H1 (cell line): ENCODE data around the gene CTNNA3. TPM values are rescaled to one million over a fixed set of nuclear protein-coding genes. Genes with fewer than 3 reads are reported as not detected.

Experiments used
- CTCF ChIA-PET: fragments of 300-600 bp; sonication (Branson Sonifier 250); formaldehyde crosslinking; loops from one replicate; lab custom pipeline; 2021; ENCODE audit not compliant: partially characterized antibody; lab: Charles Lee
- POLR2A ChIA-PET: fragments of 300-600 bp; sonication (Branson Sonifier 250); formaldehyde crosslinking; loops from one replicate; lab custom pipeline; 2021; ENCODE audit warnings: inconsistent platforms; ENCODE audit not compliant: partially characterized antibody; lab: Charles Lee
- DNase-seq, 2 experiments: peaks; one replicate each; pipeline versions ENCODE4 v3.0.0 to v3.0.0-alpha.2; 2010 to 2022; ENCODE audit warnings: low spot score in 2 of 2, low read depth in 1 of 2, mixed read lengths in 1 of 2
- FAIRE-seq: peaks from 2 replicates; lab custom pipeline; 2011; peaks lifted over from hg19 to GRCh38; lab: Jason Lieb, UNC
- H2AFZ ChIP-seq: 2 replicates; pipeline ENCODE4 v1.8.1; 2012; ENCODE audit warnings: low read length, inconsistent platforms
- H2AK5ac ChIP-seq: 2 replicates; pipeline ENCODE4 v1.6.1; 2013; ENCODE audit warnings: low read depth, low read length
- H2BK120ac ChIP-seq: replicated peaks from 2 replicates; pipeline ENCODE3; 2013; ENCODE audit warnings: low read depth, low read length, inconsistent platforms
- H2BK12ac ChIP-seq: 2 replicates; pipeline ENCODE4 v1.6.1; 2013; ENCODE audit warnings: low read depth, low read length
- H2BK15ac ChIP-seq: 2 replicates; pipeline ENCODE4 v1.6.1; 2013; ENCODE audit warnings: low read length
- H2BK20ac ChIP-seq: 2 replicates; pipeline ENCODE4 v1.6.1; 2013; ENCODE audit warnings: low read length
- H2BK5ac ChIP-seq: 2 replicates; pipeline ENCODE4 v1.6.1; 2013; ENCODE audit warnings: low read depth, low read length
- H3K14ac ChIP-seq: 2 replicates; pipeline ENCODE4 v1.6.1; 2013; ENCODE audit warnings: inconsistent platforms; ENCODE audit not compliant: insufficient read length
- H3K18ac ChIP-seq: 2 replicates; pipeline ENCODE4 v1.6.1; 2013; ENCODE audit warnings: low read length; ENCODE audit errors: extremely low read depth
- H3K23ac ChIP-seq: 2 replicates; pipeline ENCODE4 v1.6.1; 2013; ENCODE audit warnings: inconsistent platforms; ENCODE audit not compliant: insufficient read length
- H3K23me2 ChIP-seq: 2 replicates; pipeline ENCODE4 v1.6.1; 2013; ENCODE audit warnings: low read depth, low read length
- H3K27ac ChIP-seq: 2 replicates; pipeline ENCODE4 v1.6.1; 2011; ENCODE audit warnings: low read depth, low read length, inconsistent platforms
- H3K27me3 ChIP-seq, 4 experiments: replicated peaks in 1 of 4; 1 replicate in 1 of 4; 2 replicates in 3 of 4; pipeline versions ENCODE4 v1.6.1 to v1.8.1; 2011 to 2013; ENCODE audit warnings: low read length in 3 of 4, mild to moderate bottlenecking in 3 of 4, inconsistent platforms in 2 of 4, mixed read lengths in 2 of 4, moderate library complexity in 1 of 4; ENCODE audit not compliant: control insufficient read depth in 3 of 4, insufficient read depth in 3 of 4; ENCODE audit errors: extremely low read depth in 1 of 4
- H3K36me3 ChIP-seq, 4 experiments: 2 replicates each; pipeline versions ENCODE4 v1.6.1 to v1.8.1; 2011 to 2013; ENCODE audit warnings: mild to moderate bottlenecking in 4 of 4, low read length in 3 of 4, moderate library complexity in 2 of 4, control low read depth in 1 of 4, inconsistent platforms in 1 of 4; ENCODE audit not compliant: insufficient read depth in 4 of 4, control insufficient read depth in 2 of 4
- H3K4ac ChIP-seq: replicated peaks from 2 replicates; pipeline ENCODE3; 2013; ENCODE audit warnings: low read length, low read depth, mixed read lengths, inconsistent platforms; ENCODE audit not compliant: insufficient read length
- H3K4me1 ChIP-seq, 4 experiments: replicated peaks in 1 of 4; 1 replicate in 1 of 4; 2 replicates in 3 of 4; pipeline versions ENCODE4 v1.6.1 to v1.8.1; 2011 to 2013; ENCODE audit warnings: low read length in 3 of 4, inconsistent platforms in 2 of 4, mixed read lengths in 1 of 4; ENCODE audit not compliant: insufficient read depth in 4 of 4, control insufficient read depth in 3 of 4
- H3K4me2 ChIP-seq, 2 experiments: 2 replicates each; pipeline versions ENCODE4 v1.6.1 to v1.8.1; 2011 to 2013; ENCODE audit warnings: low read depth in 2 of 2, low read length in 2 of 2, control low read depth in 1 of 2, inconsistent platforms in 1 of 2, mild to moderate bottlenecking in 1 of 2; ENCODE audit not compliant: insufficient read depth in 1 of 2
- H3K4me3 ChIP-seq, 4 experiments: fragments of 200-600, 300-600 bp in 1 of 4; sonication (generic), shearing (Covaris generic), sonication (Bioruptor Twin) in 1 of 4; 2 replicates each; pipeline versions ENCODE4 v1.5.1 to v1.8.1; 2011 to 2016; ENCODE audit warnings: low read length in 4 of 4, low read depth in 3 of 4, control low read depth in 2 of 4, inconsistent platforms in 2 of 4, mild to moderate bottlenecking in 2 of 4, mixed read lengths in 1 of 4, moderate library complexity in 1 of 4; ENCODE audit not compliant: insufficient read depth in 2 of 4; ENCODE audit errors: extremely low read depth in 1 of 4
- H3K56ac ChIP-seq: replicated peaks from 2 replicates; pipeline ENCODE3; 2013; ENCODE audit warnings: low read depth, mild to moderate bottlenecking, mixed read lengths, low read length, inconsistent platforms; ENCODE audit not compliant: insufficient read length
- H3K79me1 ChIP-seq: 2 replicates; pipeline ENCODE4 v1.6.1; 2013; ENCODE audit warnings: low read depth, low read length, control low read depth
- H3K79me2 ChIP-seq, 2 experiments: 2 replicates each; pipeline versions ENCODE4 v1.6.1 to v1.8.1; 2012 to 2013; ENCODE audit warnings: low read length in 2 of 2, mild to moderate bottlenecking in 2 of 2, inconsistent platforms in 1 of 2; ENCODE audit not compliant: insufficient read depth in 2 of 2, control insufficient read depth in 1 of 2
- H3K9ac ChIP-seq, 4 experiments: replicated peaks in 1 of 4; 1 replicate in 1 of 4; 2 replicates in 3 of 4; pipeline versions ENCODE4 v1.6.1 to v1.8.1; 2011 to 2013; ENCODE audit warnings: low read depth in 3 of 4, low read length in 3 of 4, control low read depth in 2 of 4, mild to moderate bottlenecking in 2 of 4, moderate library complexity in 2 of 4, inconsistent platforms in 1 of 4; ENCODE audit errors: extremely low read depth in 1 of 4
- H3K9me3 ChIP-seq, 2 experiments: 2 replicates each; pipeline versions ENCODE4 v1.6.1 to v1.8.1; 2012 to 2013; ENCODE audit warnings: mild to moderate bottlenecking in 2 of 2, moderate library complexity in 2 of 2, control low read depth in 1 of 2, inconsistent platforms in 1 of 2, low read depth in 1 of 2, low read length in 1 of 2, mixed read lengths in 1 of 2; ENCODE audit not compliant: insufficient read depth in 2 of 2
- H4K20me1 ChIP-seq, 2 experiments: replicated peaks in 1 of 2; 2 replicates each; pipeline versions ENCODE3 to v1.8.1; 2011 to 2013; ENCODE audit warnings: inconsistent platforms in 2 of 2, low read length in 2 of 2, mild to moderate bottlenecking in 1 of 2; ENCODE audit not compliant: insufficient read depth in 2 of 2, control insufficient read depth in 1 of 2
- H4K5ac ChIP-seq: 2 replicates; pipeline ENCODE4 v1.6.1; 2013; ENCODE audit warnings: low read length, low read depth, mixed read lengths, inconsistent platforms; ENCODE audit not compliant: insufficient read length
- H4K8ac ChIP-seq: 2 replicates; pipeline ENCODE4 v1.8.0; 2013; ENCODE audit warnings: mild to moderate bottlenecking, moderate library complexity, low read length, inconsistent platforms; ENCODE audit not compliant: insufficient read depth; ENCODE audit errors: extremely low read depth
- H4K91ac ChIP-seq: replicated peaks from 2 replicates; pipeline ENCODE3; 2013; ENCODE audit warnings: low read length, mixed read lengths, inconsistent platforms; ENCODE audit not compliant: insufficient read length
- BACH1 ChIP-seq: IDR thresholded peaks from 2 replicates; pipeline ENCODE4 v1.6.1; 2012; ENCODE audit warnings: low read length, improper control_type of control experiment
- GABPA ChIP-seq: IDR thresholded peaks from 2 replicates; pipeline ENCODE4 v1.6.1; 2011; ENCODE audit warnings: mild to moderate bottlenecking, low read length, moderate library complexity, borderline replicate concordance; ENCODE audit not compliant: insufficient read depth
- MAFK ChIP-seq: IDR thresholded peaks from 2 replicates; pipeline ENCODE4 v1.6.1; 2012; ENCODE audit warnings: low read depth, mild to moderate bottlenecking, improper control_type of control experiment, low read length
- PHF8 ChIP-seq: fragments of 200-600 bp; sonication (generic); conservative IDR thresholded peaks from 2 replicates; pipeline ENCODE4 v1.7.1; 2012; ENCODE audit warnings: low read depth, mild to moderate bottlenecking, inconsistent platforms, low read length, moderate library complexity
- POLR2A ChIP-seq, 2 experiments: IDR thresholded peaks; 1 replicate in 1 of 2; 2 replicates in 1 of 2; pipeline ENCODE4 v1.6.1; 2011; ENCODE audit warnings: low read depth in 2 of 2, low read length in 2 of 2, mild to moderate bottlenecking in 2 of 2; ENCODE audit errors: control extremely low read depth in 1 of 2
- RBBP5 ChIP-seq: IDR thresholded peaks from 2 replicates; pipeline ENCODE4 v1.7.1; 2012; ENCODE audit warnings: low read depth, mild to moderate bottlenecking, inconsistent platforms, low read length, moderate library complexity, borderline replicate concordance
- WGBS, 2 experiments: shearing (Covaris generic) in 1 of 2; methylation state at CpG; one replicate each; pipeline versions ENCODE4 v1.1.6 to v1.1.7; 2013 to 2015; ENCODE audit warnings: low lambda C conversion rate in 2 of 2, mixed read lengths in 2 of 2, inconsistent platforms in 1 of 2, low coverage in 1 of 2, missing lambda C conversion rate in 1 of 2; ENCODE audit not compliant: insufficient replicate concordance in 2 of 2, insufficient coverage in 1 of 2, insufficient read length in 1 of 2; ENCODE audit errors: extremely low coverage in 1 of 2, missing lambda C conversion rate in 1 of 2; 5-methylcytosine and 5-hydroxymethylcytosine counted together
- polyA plus RNA-seq, 7 experiments: library from polyadenylated mRNA; depleted of rRNA in 3 of 7; stranded (reverse) in 5 of 7; unstranded in 2 of 7; fragments of >200 nt in 5 of 7; fragments of 200-250 nt in 2 of 7; gene quantifications; 1 replicate in 5 of 7; 2 replicates in 1 of 7; 4 replicates in 1 of 7; pipeline versions ENCODE4 v1.2.1 to v1.2.3, GENCODE V29; 2011 to 2013; ENCODE audit warnings: missing spikeins in 2 of 7, mixed read lengths in 2 of 7
- total RNA-seq: library from RNA; stranded (reverse); fragmentation: NEBNext Ultra II Directional; extraction: Animal tissue kit (Norgen Biotek cat#: 25700); gene quantifications from 2 replicates; pipeline ENCODE4 v1.2.1, GENCODE V29; 2021

Gene CTNNA3
- total and polyA plus RNA-seq, 2 of the 8 experiments (the other 6 are each of a cell fraction or from before 2014, with no cell fraction given), result 1.3 to 1.5 TPM

DNA sequence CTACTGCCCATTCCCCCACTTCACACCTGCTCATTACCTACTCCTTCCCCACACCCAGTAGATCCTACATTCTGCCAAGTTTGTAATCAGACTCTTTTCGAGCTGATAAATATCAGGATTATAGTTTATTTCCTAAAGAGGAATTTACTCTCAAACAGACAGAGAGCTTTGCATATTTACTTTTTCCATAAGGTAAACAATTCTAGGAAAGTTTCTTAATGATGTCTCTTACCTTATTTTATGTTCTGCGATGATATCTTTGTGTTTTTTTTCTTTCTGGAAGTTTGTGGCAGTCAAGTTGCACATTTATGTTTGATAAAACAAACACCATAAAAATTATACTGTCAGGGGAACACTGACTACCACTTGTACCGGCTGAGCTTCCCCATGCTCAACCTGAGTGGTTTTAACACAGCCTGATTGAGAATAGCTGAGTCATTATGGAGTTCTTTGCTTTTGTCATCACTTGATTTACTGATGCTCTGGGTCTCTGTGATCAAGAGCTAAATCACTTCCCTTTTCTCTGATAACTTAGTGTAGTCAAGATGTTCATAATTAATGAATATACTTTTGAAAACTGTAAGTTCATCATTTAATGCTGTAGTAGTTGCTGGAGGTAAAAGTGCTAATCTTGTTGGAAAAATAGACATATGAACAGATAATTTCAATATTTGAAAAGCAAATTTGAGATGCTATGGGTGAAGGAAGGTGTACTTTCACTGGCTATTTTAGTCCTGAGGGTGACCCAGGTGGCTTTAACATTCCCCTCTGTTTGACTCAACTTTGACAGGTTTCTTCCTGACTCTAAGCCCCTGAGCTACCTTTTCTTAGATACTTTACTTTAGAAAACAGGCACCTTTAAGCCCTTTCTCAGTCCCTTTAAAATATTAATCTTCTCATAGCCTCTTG lies 1804.7 kb downstream of the CTNNA3 start:
- peak overlapping the region; percentile 54; the same call in 1 of the 2 replicates for H2AFZ ChIP-seq
- POLR2A ChIA-PET, result no interaction called here

More for the DNA sequence above, 1804.7 kb downstream of the CTNNA3 start:
- Histone ChIP-seq H3K9ac (no peak overlapping the region), H4K5ac (no peak overlapping the region), H2BK120ac (no peak overlapping the region), H3K79me1 (no peaks in the 10 kb centered on the region), H3K56ac (no peak overlapping the region), H3K27me3 (no peaks in the 10 kb centered on the region), H3K27ac (no peak overlapping the region), H3K9me3 (no peaks in the 10 kb centered on the region), H4K8ac (no peak overlapping the region), H3K4me2 (no peak overlapping the region), H3K14ac (no peak overlapping the region), H2AK5ac (no peak overlapping the region), H2BK12ac (no peak overlapping the region), H2BK5ac (no peak overlapping the region), H3K4me3 (no peak overlapping the region), H2BK20ac (no peak overlapping the region), H2BK15ac (no peak overlapping the region), H3K79me2 (no peaks in the 10 kb centered on the region), H4K91ac (no peak overlapping the region), H3K4me1 (no peaks in the 10 kb centered on the region), H3K23me2 (no peaks in the 10 kb centered on the region), H3K18ac (no peak overlapping the region), H4K20me1 (no peaks in the 10 kb centered on the region), H3K4ac (no peak overlapping the region), H3K23ac (no peak overlapping the region), H3K36me3 (no peaks in the 10 kb centered on the region)
- no peak for FAIRE-seq
- TF ChIP-seq RBBP5 (no peak), MAFK (peak; percentile 63), BACH1 (peak; percentile 45; the same call in 1 of the 2 replicates), PHF8 (no peak), POLR2A (IDR thresholded peaks at IDR 0.05; ENCODE audit: control extremely low read depth in 1 of 2, low read depth in 2 of 2, low read length in 2 of 2) (no peak), GABPA (no peak)
- 87% methylated on average over 3 of the region's 3 CpGs; no CpG with 5 or more reads in 1 of the 2 experiments for WGBS, 2 experiments
- DNase-seq, result no peak
- CTCF ChIA-PET, result no interaction called here
